Smooth muscle cell (in vitro differentiated cells): Measurements from ENCODE around the gene TM4SF18. TPM values are rescaled to one million over a fixed set of nuclear protein-coding genes. Genes with fewer than 3 reads are reported as not detected.

Source experiments
- DNase-seq: peaks from one replicate; lab custom pipeline; 2025; ENCODE audit not compliant: unreplicated experiment; lab: John Stamatoyannopoulos, UW
- H2AFZ ChIP-seq: fragments of 200-600 bp; sonication (generic); 2 replicates; pipeline ENCODE4 v1.6.0; 2016; ENCODE audit warnings: antibody characterized with exemption, low read depth, mild to moderate bottlenecking
- H3F3A ChIP-seq: fragments of 200-600 bp; sonication (generic); 2 replicates; pipeline ENCODE4 v1.6.0; 2017; ENCODE audit warnings: antibody characterized with exemption, low read depth
- H3K27ac ChIP-seq: fragments of 200-600 bp; sonication (generic); 2 replicates; pipeline ENCODE4 v1.5.1; 2016; ENCODE audit warnings: low read depth, mild to moderate bottlenecking
- H3K27me3 ChIP-seq: fragments of 200-600 bp; sonication (generic); 2 replicates; pipeline ENCODE4 v1.6.1; 2016; ENCODE audit warnings: low read depth, mild to moderate bottlenecking
- H3K36me3 ChIP-seq: fragments of 200-600 bp; sonication (generic); 2 replicates; pipeline ENCODE4 v1.5.1; 2016; ENCODE audit warnings: low read depth
- H3K4me1 ChIP-seq: fragments of 200-600 bp; sonication (generic); 2 replicates; pipeline ENCODE4 v1.5.1; 2016; ENCODE audit warnings: low read depth
- H3K4me2 ChIP-seq: fragments of 200-600 bp; sonication (generic); 2 replicates; pipeline ENCODE4 v1.6.0; 2016; ENCODE audit warnings: mild to moderate bottlenecking
- H3K4me3 ChIP-seq: fragments of 200-600 bp; sonication (generic); 2 replicates; pipeline ENCODE4 v1.5.1; 2016; ENCODE audit warnings: mild to moderate bottlenecking
- H3K79me2 ChIP-seq: fragments of 200-600 bp; sonication (generic); 2 replicates; pipeline ENCODE4 v1.6.0; 2016; ENCODE audit warnings: low read depth, mild to moderate bottlenecking
- H3K9ac ChIP-seq: fragments of 200-600 bp; sonication (generic); 2 replicates; pipeline ENCODE4 v1.6.0; 2016; ENCODE audit warnings: low read depth
- H3K9me3 ChIP-seq: fragments of 200-600 bp; sonication (generic); replicated peaks from 2 replicates; pipeline ENCODE4 v1.5.1; 2016; ENCODE audit warnings: low read depth
- H4K20me1 ChIP-seq: fragments of 200-600 bp; sonication (generic); 2 replicates; pipeline ENCODE4 v1.6.0; 2016; ENCODE audit warnings: low read depth
- WGBS: methylation state at CpG from one replicate; pipeline ENCODE4 v1.1.7; 2016; ENCODE audit warnings: low lambda C conversion rate; 5-methylcytosine and 5-hydroxymethylcytosine counted together
- polyA plus RNA-seq: library from polyadenylated mRNA; unstranded; fragments of >200 nt; fragmentation: Nextera tagmentation; extraction: Ambion mirVana; gene quantifications from 2 replicates; pipeline ENCODE4 v1.2.1, GENCODE V29; 2016
- total RNA-seq: library from RNA; depleted of rRNA; stranded (reverse); fragments of >200 nt; gene quantifications from 2 replicates; pipeline ENCODE4 v1.2.3, GENCODE V29; 2014
- TF ChIP-seq, protein P1 (sequence below): fragments of 200-600 bp; sonication (generic); IDR thresholded peaks from 2 replicates; pipeline ENCODE4 v1.5.1; 2017; ENCODE audit warnings: borderline replicate concordance, mild to moderate bottlenecking, antibody characterized with exemption; ENCODE audit not compliant: insufficient read depth, poor library complexity, severe bottlenecking

The TM4SF18 gene
- total and polyA plus RNA-seq, 2 experiments from 2014 or later, result 0.37 to 0.40 TPM

DNA sequence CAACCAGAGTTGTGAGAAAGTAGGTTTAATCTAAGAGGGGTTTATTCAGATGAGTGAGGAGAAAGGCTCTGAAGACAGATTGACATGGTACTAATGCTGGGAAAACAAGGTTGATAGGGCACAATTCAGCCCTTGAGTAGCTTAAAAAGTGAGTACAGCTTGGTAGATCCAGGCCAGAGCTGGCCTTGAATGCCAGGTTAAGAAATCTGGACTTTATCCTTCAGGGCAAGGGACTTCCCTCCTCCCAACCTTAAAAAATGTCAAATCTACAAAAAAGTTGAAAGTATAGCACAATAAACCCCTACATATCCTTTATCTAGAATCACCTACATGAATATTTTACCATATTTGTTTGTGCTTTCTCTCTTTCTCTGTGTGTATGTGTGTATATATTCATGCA, 7.9 kb downstream of the TM4SF18 start:
- Histone ChIP-seq H3K27me3 (no peaks in the 10 kb centered on the region), H3K79me2 (no peaks in the 10 kb centered on the region), H3K9ac (no peak overlapping the region), H2AFZ (no peak overlapping the region), H3F3A (no peaks in the 10 kb centered on the region), H3K36me3 (no peaks in the 10 kb centered on the region), H3K4me2 (no peak overlapping the region), H3K27ac (no peak overlapping the region), H3K9me3 (no peaks in the 10 kb centered on the region), H3K4me3 (no peak overlapping the region), H4K20me1 (no peaks in the 10 kb centered on the region), H3K4me1 (no peaks in the 10 kb centered on the region)
- DNase-seq, result no peak
- TF ChIP-seq, protein P1, sequence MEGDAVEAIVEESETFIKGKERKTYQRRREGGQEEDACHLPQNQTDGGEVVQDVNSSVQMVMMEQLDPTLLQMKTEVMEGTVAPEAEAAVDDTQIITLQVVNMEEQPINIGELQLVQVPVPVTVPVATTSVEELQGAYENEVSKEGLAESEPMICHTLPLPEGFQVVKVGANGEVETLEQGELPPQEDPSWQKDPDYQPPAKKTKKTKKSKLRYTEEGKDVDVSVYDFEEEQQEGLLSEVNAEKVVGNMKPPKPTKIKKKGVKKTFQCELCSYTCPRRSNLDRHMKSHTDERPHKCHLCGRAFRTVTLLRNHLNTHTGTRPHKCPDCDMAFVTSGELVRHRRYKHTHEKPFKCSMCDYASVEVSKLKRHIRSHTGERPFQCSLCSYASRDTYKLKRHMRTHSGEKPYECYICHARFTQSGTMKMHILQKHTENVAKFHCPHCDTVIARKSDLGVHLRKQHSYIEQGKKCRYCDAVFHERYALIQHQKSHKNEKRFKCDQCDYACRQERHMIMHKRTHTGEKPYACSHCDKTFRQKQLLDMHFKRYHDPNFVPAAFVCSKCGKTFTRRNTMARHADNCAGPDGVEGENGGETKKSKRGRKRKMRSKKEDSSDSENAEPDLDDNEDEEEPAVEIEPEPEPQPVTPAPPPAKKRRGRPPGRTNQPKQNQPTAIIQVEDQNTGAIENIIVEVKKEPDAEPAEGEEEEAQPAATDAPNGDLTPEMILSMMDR, result no peak

DNA sequence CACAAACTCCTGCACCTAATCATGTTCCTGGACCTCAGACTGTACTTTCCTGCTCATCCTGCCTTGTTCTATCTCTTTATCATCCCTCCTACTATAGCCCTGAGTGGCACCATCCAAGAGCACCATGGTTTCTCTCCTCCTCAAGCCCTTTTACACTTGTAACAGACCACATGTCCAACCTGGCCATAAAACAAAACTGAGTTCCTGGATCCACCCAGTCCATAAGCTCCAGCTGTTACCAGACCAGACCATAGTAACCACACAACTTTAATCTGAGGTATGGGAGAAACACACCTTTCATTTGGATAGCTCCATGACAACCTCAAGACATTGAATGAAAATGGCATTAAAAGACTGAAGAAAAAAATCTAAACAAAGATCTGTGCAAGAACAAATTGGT, 9.1 kb downstream of the TM4SF18 start:
- H3K79me2 ChIP-seq, result no peaks in the 10 kb centered on the region
- no peaks in the 10 kb centered on the region for H4K20me1 ChIP-seq
- H3K27ac ChIP-seq, result no peak overlapping the region
- H3K9me3 ChIP-seq, result no peaks in the 10 kb centered on the region
- H3K4me3 ChIP-seq, result no peak overlapping the region
- H3K4me2 ChIP-seq, result no peak overlapping the region
- H3K36me3 ChIP-seq, result no peaks in the 10 kb centered on the region
- no peak for DNase-seq
- no peaks in the 10 kb centered on the region for H3F3A ChIP-seq
- H2AFZ ChIP-seq, result no peak overlapping the region
- H3K9ac ChIP-seq, result no peak overlapping the region
- TF ChIP-seq, protein P1, result no peak
- no peaks in the 10 kb centered on the region for H3K4me1 ChIP-seq
- H3K27me3 ChIP-seq, result no peaks in the 10 kb centered on the region

DNA sequence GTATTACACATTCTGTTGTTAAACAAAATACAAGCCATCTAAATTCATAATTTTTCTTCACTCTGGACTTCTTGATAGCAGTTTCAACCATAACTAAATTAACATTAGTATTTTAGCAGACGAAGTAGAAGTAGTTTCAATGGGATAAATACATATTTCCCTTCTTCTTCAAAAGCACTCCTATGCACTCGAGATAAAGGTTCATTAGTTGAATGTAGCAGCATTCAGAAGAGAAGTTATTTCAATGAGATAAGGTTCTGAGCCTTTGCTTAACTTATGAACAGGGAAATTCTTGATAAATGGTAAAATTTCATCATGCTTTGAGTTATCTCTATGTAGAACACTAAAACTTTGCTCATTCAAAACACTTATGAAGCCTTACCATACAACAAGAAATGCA, 11.8 kb downstream of the TM4SF18 start:
- Histone ChIP-seq H3K36me3 (no peaks in the 10 kb centered on the region), H2AFZ (no peak overlapping the region), H3K9ac (no peak overlapping the region), H3F3A (no peaks in the 10 kb centered on the region), H3K9me3 (no peaks in the 10 kb centered on the region), H3K4me2 (no peak overlapping the region), H3K79me2 (no peaks in the 10 kb centered on the region), H3K4me1 (no peaks in the 10 kb centered on the region), H3K4me3 (no peak overlapping the region), H4K20me1 (no peaks in the 10 kb centered on the region), H3K27ac (no peak overlapping the region), H3K27me3 (no peaks in the 10 kb centered on the region)
- 85% methylated on average over 2 of the region's 2 CpGs for WGBS
- DNase-seq, result no peak
- TF ChIP-seq, protein P1, result no peak

DNA sequence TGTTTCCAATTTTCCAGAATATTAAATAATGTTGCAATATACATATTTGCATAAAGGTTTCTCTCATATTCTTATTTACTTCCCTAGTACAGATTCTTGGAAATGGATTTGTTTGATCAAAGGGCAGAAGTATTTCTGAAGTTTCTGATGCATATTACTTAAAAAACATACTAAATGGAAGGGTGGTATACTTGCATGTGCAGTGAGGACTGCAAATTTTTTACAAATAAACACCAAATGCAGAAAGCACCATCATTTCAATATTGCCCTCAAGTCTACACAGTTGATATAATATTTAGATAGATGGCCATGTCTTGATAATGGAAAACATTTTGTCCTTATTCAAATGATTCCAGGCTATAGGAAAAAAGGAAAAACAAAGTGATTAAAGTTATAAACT, 12.3 kb downstream of the TM4SF18 start:
- no peak overlapping the region for H3K27ac ChIP-seq
- H3K36me3 ChIP-seq, result no peaks in the 10 kb centered on the region
- no peaks in the 10 kb centered on the region for H3F3A ChIP-seq
- TF ChIP-seq, protein P1, result no peak
- no peak overlapping the region for H3K9ac ChIP-seq
- H3K4me3 ChIP-seq, result no peak overlapping the region
- H3K4me2 ChIP-seq, result no peak overlapping the region
- H3K27me3 ChIP-seq, result no peaks in the 10 kb centered on the region
- no peaks in the 10 kb centered on the region for H4K20me1 ChIP-seq
- H3K4me1 ChIP-seq, result no peaks in the 10 kb centered on the region
- H3K9me3 ChIP-seq, result no peaks in the 10 kb centered on the region
- DNase-seq, result no peak
- no peak overlapping the region for H2AFZ ChIP-seq
- no peaks in the 10 kb centered on the region for H3K79me2 ChIP-seq
